ENCODE results near the gene GJD4. TPM values are rescaled to one million over a fixed set of nuclear protein-coding genes. Genes with fewer than 3 reads are reported as not detected.

Gene GJD4
- total RNA-seq, 4 donors from 2014 or later = 0.42 to 1.2 TPM; not detected in 2

DNA sequence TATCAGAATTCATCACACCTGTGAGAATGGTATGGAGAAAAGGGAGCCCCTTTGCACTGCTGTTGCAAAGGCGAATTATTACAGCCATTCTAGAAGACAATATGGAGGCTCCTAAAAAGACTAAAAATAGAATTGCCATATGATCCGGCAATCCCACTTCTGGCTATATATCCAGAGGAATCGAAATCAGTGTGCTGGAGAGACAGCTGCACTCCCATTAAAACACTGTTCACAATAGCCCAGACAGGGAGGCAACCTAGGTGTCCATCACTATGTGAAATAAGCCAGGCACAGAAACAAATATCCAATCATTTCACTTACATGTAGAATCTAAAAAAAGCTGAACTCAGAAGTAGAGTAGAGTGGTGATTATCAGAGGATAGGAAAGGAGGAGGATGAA lies 26.0 kb upstream of the GJD4 start:
- 73% methylated on average over 3 of the region's 3 CpGs for WGBS

DNA sequence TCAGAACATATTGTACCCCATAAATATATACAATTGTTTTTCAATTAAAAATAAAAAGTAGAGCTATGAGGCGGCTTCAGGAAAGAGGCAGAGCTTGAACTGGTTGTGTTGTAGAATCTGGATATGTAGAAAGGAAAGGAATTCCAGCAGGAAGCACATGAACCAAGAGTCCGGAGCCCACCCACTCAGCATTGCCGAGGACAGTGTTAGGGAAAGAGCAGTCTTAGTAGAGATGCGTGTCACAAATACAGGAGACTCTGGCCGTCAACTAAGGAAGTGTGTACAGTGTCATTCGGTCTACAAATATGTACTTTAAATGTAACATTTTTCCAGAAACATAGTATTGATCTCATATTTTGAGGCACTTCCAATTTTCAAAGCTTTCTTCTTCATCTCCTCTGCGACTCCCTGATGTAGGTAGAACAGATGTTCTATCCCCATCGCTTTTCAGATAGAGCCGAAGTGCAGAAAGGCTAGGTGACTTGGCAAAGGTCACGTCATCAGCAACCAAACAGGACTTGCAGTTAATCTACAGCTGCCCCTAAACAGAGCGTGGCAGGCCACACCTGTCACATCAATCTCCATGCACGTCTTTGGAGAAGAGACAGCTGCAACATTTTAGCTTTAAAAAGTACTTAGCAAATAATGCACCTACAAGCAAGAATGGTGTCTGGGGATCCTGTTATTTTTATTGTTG lies 25.3 kb upstream of the GJD4 start:
- TF ChIP-seq, protein P1, sequence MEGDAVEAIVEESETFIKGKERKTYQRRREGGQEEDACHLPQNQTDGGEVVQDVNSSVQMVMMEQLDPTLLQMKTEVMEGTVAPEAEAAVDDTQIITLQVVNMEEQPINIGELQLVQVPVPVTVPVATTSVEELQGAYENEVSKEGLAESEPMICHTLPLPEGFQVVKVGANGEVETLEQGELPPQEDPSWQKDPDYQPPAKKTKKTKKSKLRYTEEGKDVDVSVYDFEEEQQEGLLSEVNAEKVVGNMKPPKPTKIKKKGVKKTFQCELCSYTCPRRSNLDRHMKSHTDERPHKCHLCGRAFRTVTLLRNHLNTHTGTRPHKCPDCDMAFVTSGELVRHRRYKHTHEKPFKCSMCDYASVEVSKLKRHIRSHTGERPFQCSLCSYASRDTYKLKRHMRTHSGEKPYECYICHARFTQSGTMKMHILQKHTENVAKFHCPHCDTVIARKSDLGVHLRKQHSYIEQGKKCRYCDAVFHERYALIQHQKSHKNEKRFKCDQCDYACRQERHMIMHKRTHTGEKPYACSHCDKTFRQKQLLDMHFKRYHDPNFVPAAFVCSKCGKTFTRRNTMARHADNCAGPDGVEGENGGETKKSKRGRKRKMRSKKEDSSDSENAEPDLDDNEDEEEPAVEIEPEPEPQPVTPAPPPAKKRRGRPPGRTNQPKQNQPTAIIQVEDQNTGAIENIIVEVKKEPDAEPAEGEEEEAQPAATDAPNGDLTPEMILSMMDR (IDR thresholded peaks at IDR 0.05) = no peak
- no peak for TF ChIP-seq POLR2A (IDR thresholded peaks at IDR 0.05)
- no peak for TF ChIP-seq EP300 (IDR thresholded peaks at IDR 0.05)
- no peak for TF ChIP-seq POLR2AphosphoS5 (IDR thresholded peaks at IDR 0.05)
- H3K9me3 ChIP-seq = no peaks in the 10 kb centered on the region
- H3K4me1 ChIP-seq = peaks cover 5% of the 10 kb centered on the region
- no peak for DNase-seq (ENCODE audit: low spot score in 2 of 2)
- WGBS = 71% methylated on average over 12 of the region's 12 CpGs
- H3K4me3 ChIP-seq = no peak overlapping the region
- no peak overlapping the region for H3K27ac ChIP-seq
- no peaks in the 10 kb centered on the region for H3K27me3 ChIP-seq
- peaks cover under 1% of the 10 kb centered on the region for H3K36me3 ChIP-seq

More for the DNA sequence above, 26.0 kb upstream of the GJD4 start:
- Histone ChIP-seq H3K9me3 (no peaks in the 10 kb centered on the region), H3K36me3 (peaks cover 5% of the 10 kb centered on the region), H3K4me1 (peaks cover 5% of the 10 kb centered on the region), H3K27me3 (no peaks in the 10 kb centered on the region), H3K27ac (no peak overlapping the region), H3K4me3 (no peak overlapping the region)
- TF ChIP-seq POLR2A (IDR thresholded peaks at IDR 0.05) (no peak), EP300 (IDR thresholded peaks at IDR 0.05) (no peak), POLR2AphosphoS5 (IDR thresholded peaks at IDR 0.05) (no peak)
- TF ChIP-seq, protein P1 (IDR thresholded peaks at IDR 0.05) = no peak
- no peak for DNase-seq (ENCODE audit: low spot score in 2 of 2)

DNA sequence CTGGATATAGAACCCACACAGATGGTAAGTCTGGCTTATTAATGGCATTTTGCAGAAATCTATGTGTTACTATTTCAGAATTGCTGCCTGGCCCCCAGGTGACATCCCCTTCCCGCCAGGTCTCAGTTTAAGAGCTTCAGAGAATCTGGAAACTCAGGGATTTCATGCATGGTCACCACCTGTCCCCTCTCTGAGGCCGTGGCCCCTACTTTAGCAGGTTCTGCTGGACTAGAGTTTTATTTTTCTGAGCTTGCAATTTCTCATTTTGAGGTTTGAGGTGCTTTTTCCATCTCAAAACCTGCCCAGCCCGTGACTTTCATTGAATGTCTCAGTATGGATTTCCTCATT lies 24.7 kb upstream of the GJD4 start:
- H3K36me3 ChIP-seq = no peaks in the 10 kb centered on the region
- no peak overlapping the region for H3K27ac ChIP-seq
- DNase-seq (ENCODE audit: low spot score in 2 of 2) = no peak
- H3K27me3 ChIP-seq = no peaks in the 10 kb centered on the region
- no peak for TF ChIP-seq EP300 (IDR thresholded peaks at IDR 0.05)
- TF ChIP-seq POLR2AphosphoS5 (IDR thresholded peaks at IDR 0.05) = no peak
- TF ChIP-seq, protein P1 (IDR thresholded peaks at IDR 0.05) = no peak
- TF ChIP-seq POLR2A (IDR thresholded peaks at IDR 0.05) = no peak
- no peaks in the 10 kb centered on the region for H3K9me3 ChIP-seq
- no peak overlapping the region for H3K4me3 ChIP-seq
- 86% methylated on average over 3 of the region's 3 CpGs for WGBS
- H3K4me1 ChIP-seq = peaks cover 5% of the 10 kb centered on the region

DNA sequence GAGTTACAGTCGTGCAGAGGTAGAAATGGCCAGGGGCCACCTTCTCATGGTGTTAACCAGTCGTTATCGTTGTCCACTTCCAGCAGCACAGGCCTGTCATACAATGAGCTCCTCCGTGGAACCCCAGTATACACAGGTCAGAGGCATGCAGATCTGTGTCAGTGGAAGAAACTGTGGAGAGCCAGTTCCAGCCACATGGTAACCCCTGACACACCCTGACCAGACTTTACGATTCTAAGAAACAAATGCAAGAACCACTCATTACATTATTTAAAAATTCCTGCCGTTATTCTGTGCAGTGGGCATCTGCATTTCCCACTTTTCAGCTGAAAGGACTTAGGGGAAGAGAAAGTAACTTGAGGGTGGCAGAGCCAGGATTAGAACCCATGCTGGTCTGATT lies 23.5 kb upstream of the GJD4 start:
- Histone ChIP-seq H3K27ac (no peak overlapping the region), H3K27me3 (no peaks in the 10 kb centered on the region), H3K9me3 (no peaks in the 10 kb centered on the region), H3K36me3 (no peaks in the 10 kb centered on the region), H3K4me1 (peaks cover 12% of the 10 kb centered on the region), H3K4me3 (no peak overlapping the region)
- DNase-seq (ENCODE audit: low spot score in 2 of 2) = no peak
- WGBS = 90% methylated on average over 6 of the region's 6 CpGs
- TF ChIP-seq POLR2A (IDR thresholded peaks at IDR 0.05) (no peak), POLR2AphosphoS5 (IDR thresholded peaks at IDR 0.05) (no peak), EP300 (IDR thresholded peaks at IDR 0.05) (no peak)
- TF ChIP-seq, protein P1 (IDR thresholded peaks at IDR 0.05) = no peak

DNA sequence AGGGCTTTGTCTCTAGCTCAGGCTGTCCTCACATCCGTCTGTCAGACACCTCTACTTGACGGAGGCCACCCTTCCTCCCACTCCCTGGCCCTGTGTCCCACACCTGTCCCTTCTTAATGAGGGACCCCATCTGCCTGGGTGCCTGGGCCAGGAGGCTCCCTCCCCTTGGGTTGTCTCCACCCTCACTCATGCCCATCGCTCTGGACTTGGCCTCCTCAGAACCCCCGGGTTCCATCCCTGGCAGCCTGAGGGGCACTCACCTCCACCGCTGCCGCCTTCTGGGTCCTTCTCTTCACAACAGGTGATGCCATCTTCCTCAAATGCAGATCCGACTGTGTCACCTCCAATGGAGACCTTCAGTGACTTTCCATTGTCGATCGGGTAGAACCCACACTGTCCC lies 20.2 kb upstream of the GJD4 start:
- Histone ChIP-seq H3K9me3 (no peaks in the 10 kb centered on the region), H3K4me3 (no peak overlapping the region), H3K27ac (no peak overlapping the region), H3K4me1 (peaks cover 8% of the 10 kb centered on the region), H3K27me3 (no peaks in the 10 kb centered on the region), H3K36me3 (no peaks in the 10 kb centered on the region)
- WGBS = 96% methylated on average over 9 of the region's 9 CpGs
- TF ChIP-seq POLR2A (IDR thresholded peaks at IDR 0.05) = no peak
- no peak for TF ChIP-seq POLR2AphosphoS5 (IDR thresholded peaks at IDR 0.05)
- DNase-seq (ENCODE audit: low spot score in 2 of 2) = no peak

DNA sequence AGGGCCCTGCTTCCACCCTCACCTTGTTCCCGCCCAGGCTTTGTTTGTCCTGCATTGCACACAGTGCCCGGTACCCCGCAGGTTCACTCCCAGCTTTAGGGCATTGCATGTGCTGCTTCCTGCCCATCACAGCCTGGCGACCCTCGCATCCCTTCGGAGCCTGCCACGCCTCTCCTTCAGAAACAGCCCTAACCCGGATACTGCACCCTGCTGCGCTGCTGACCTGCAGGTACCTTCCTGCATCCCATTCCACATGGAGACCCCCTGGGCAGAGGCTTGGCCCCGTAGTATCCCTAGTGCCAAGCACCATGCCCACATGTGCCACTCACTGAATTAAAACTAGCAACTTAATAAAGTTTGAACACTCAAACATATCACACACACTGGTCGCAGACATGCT lies 19.8 kb upstream of the GJD4 start:
- no peak overlapping the region for H3K27ac ChIP-seq
- no peaks in the 10 kb centered on the region for H3K27me3 ChIP-seq
- TF ChIP-seq, protein P1 (IDR thresholded peaks at IDR 0.05) = no peak
- TF ChIP-seq POLR2A (IDR thresholded peaks at IDR 0.05) (no peak), POLR2AphosphoS5 (IDR thresholded peaks at IDR 0.05) (no peak), EP300 (IDR thresholded peaks at IDR 0.05) (no peak)
- 90% methylated on average over 7 of the region's 11 CpGs for WGBS
- no peaks in the 10 kb centered on the region for H3K36me3 ChIP-seq
- DNase-seq (ENCODE audit: low spot score in 2 of 2) = no peak
- H3K9me3 ChIP-seq = no peaks in the 10 kb centered on the region
- no peak overlapping the region for H3K4me3 ChIP-seq
- H3K4me1 ChIP-seq = peaks cover 8% of the 10 kb centered on the region
